Stimulated activated CD4-positive, alpha-beta T cell treated with anti-CD3 and anti-CD28 coated beads, Interleukin-4, amount 100 ng/mL, for 24 hours (primary cell): Measurements from ENCODE around the gene STXBP3.

Source experiments
- DNase-seq: peaks from one replicate; pipeline ENCODE4 v3.0.0-alpha.2; 2020

Gene STXBP3

DNA sequence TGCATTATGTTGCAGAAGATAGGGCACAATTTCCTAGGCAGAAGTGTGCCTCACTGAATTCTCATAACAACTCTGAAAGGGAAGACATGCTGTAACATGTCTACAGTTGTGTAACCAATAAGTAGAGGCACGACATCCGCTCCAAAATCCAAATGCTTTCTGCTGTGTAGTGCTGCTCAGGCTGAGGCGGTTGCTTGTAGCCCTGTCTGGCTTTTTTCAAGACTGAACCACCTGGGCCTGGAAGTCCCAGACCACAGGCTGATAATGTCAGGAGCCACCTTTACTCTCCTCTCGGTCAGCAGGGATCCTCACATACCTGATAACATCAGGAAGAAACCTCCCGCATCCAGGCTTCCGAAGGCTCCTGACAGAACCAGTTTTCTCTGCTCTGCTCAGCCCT lies 99.5 kb downstream of the STXBP3 start:
- DNase-seq, result no peak

- DNase-seq, result no peak
These were observed 101.0 kb downstream of the STXBP3 start for GRCh38 chr1:108847494-108847893.

GRCh38 chr1:108848806-108849205 lies 102.3 kb downstream of the STXBP3 start:
- no peak for DNase-seq

DNA sequence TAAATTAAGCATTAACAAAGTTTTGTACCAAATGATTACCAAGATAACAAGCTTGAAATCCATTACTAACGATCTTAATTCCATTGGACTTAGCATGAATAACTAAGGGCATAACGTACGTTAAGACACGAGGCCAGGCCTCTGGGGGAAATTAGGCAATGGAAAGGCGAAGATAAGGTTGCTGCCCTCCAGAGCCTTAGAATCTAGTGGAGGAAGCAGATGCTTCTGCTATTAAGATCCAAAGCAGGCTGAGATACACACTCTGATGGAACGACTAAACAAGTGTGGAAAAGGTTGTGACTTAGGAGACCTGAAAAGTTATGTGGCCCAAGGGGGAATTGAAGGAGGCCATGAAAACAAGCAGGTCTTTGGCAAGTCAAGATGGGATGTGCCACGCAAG lies 104.5 kb downstream of the STXBP3 start:
- no peak for DNase-seq

DNA sequence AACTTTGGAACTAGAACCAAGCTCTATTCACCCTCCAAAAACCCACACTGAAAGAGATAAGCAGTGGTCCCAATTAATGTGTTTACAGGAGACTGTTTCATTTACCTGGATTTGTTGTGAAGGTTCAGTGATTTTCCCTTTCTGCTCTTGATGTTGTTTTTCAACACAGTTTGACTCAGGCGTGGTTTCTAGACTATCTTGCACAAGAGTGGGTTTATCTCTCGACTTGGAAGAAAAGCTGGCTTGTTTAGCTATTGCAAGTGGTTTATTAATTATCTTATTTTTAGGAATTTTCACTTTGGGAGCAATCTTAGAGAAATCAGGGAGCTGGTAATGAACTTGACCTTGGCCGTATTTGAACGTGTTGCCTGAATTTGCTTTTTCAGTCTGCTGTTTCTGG lies 105.1 kb downstream of the STXBP3 start:
- DNase-seq, result no peak

- no peak for DNase-seq
These were observed 105.9 kb downstream of the STXBP3 start for GRCh38 chr1:108852221-108852975.

GRCh38 chr1:108854221-108855019 lies 107.9 kb downstream of the STXBP3 start:
- DNase-seq, result no peak

DNA sequence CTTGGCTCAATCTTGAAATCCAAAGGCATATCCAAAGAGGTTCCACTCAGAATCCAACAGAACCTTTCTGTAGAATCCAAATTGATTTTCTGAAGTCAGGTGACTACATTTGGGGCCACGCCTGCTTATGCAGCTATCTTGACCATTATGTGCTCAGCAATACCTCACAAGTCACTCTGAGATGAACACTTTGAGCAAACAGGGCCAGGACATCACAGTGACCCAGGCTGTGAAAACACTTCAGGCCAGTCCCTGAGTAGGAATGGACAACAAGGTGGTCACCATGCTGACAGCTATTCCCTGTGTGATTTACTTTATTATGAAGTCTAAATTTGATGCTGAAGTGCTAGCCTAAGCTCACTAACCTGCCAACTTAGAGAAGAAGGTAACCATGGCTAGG lies 110.5 kb downstream of the STXBP3 start, which contains the start of gene AKNAD1:
TSS of gene AKNAD1 (minus strand) at position 101 of the 400 bp plus-strand sequence. CDS start 4,430 bp downstream, outside the sequence.
- DNase-seq, result no peak

GRCh38 chr1:108858230-108858950 lies 111.9 kb downstream of the STXBP3 start:
- no peak for DNase-seq
